ENCODE results near the gene OCRL.

DNA sequence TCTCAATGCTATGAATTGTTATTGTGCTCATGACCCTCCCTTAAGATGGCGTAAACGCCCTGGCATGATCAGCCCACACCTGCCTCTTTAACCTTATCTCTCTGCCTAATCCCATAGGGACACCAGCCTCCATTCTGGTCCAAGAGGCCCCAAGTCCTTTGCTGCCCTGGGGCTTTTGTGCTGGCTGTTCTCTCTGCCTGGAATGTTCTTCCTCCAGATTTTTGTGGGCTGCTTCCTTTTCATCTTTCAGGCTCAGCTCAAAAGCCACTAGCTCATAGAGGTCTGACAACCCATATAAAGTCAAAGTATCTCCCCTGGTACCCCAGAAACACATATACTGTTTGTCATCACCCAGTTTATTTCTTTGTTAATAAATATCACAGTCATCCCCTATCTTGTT, 72.3 kb downstream of the OCRL start:
- TF ChIP-seq, protein P1, sequence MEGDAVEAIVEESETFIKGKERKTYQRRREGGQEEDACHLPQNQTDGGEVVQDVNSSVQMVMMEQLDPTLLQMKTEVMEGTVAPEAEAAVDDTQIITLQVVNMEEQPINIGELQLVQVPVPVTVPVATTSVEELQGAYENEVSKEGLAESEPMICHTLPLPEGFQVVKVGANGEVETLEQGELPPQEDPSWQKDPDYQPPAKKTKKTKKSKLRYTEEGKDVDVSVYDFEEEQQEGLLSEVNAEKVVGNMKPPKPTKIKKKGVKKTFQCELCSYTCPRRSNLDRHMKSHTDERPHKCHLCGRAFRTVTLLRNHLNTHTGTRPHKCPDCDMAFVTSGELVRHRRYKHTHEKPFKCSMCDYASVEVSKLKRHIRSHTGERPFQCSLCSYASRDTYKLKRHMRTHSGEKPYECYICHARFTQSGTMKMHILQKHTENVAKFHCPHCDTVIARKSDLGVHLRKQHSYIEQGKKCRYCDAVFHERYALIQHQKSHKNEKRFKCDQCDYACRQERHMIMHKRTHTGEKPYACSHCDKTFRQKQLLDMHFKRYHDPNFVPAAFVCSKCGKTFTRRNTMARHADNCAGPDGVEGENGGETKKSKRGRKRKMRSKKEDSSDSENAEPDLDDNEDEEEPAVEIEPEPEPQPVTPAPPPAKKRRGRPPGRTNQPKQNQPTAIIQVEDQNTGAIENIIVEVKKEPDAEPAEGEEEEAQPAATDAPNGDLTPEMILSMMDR (conservative IDR thresholded peaks at IDR 0.05; ENCODE audit: low read depth, low read length): no peak
- TF ChIP-seq RFX5 (IDR thresholded peaks at IDR 0.05; ENCODE audit: low read depth, low read length) (no peak), POLR2A (IDR thresholded peaks at IDR 0.05; ENCODE audit: low read depth, low read length) (no peak), MAFK (IDR thresholded peaks at IDR 0.05; ENCODE audit: low read depth, low read length) (no peak), MXI1 (IDR thresholded peaks at IDR 0.05; ENCODE audit: borderline replicate concordance, low read depth, low read length) (no peak), SMC3 (IDR thresholded peaks at IDR 0.05; ENCODE audit: low read depth, low read length) (no peak), NFE2L2 (IDR thresholded peaks at IDR 0.05; ENCODE audit: low read depth, low read length) (no peak), RAD21 (IDR thresholded peaks at IDR 0.05; ENCODE audit: low read length) (no peak), ELK1 (IDR thresholded peaks at IDR 0.05; ENCODE audit: borderline replicate concordance, low read depth, low read length) (no peak)

Measured in IMR-90 (cell line).